Measurements from ENCODE around the gene F8.
"Not testable (repeated sequence)": the region's sequence is repeated elsewhere in the genome, so short reads cannot be mapped to it uniquely, and the experiment has no call there.

F8 gene

GRCh38 chrX:154902408-154902807 is 120.1 kb downstream of the F8 start:
- H3K4me3 ChIP-seq (ENCODE audit: low read depth, low read length): no peak overlapping the region
- DNase-seq (ENCODE audit: low read depth): peak; percentile 44
- TF ChIP-seq CTCF (IDR thresholded peaks at IDR 0.05; ENCODE audit: insufficient read depth, low read depth, low read length, missing control alignments): no peak

- no peak overlapping the region for H3K4me3 ChIP-seq (ENCODE audit: low read depth, low read length)
- no peak for DNase-seq (ENCODE audit: low read depth)
Observed at GRCh38 chrX:154900323-154900722, 122.2 kb downstream of the F8 start.

GRCh38 chrX:154892296-154892695 is 130.2 kb downstream of the F8 start:
- no peak overlapping the region for H3K4me3 ChIP-seq (ENCODE audit: low read depth, low read length)

More at GRCh38 chrX:154900323-154900722, 122.2 kb downstream of the F8 start:
- no peak for TF ChIP-seq CTCF (IDR thresholded peaks at IDR 0.05; ENCODE audit: insufficient read depth, low read depth, low read length, missing control alignments)

GRCh38 chrX:154890990-154891639 is 131.4 kb downstream of the F8 start:
- no peak for TF ChIP-seq CTCF (IDR thresholded peaks at IDR 0.05; ENCODE audit: insufficient read depth, low read depth, low read length, missing control alignments)
- DNase-seq (ENCODE audit: low read depth): no peak

More at GRCh38 chrX:154892296-154892695, 130.2 kb downstream of the F8 start:
- DNase-seq (ENCODE audit: low read depth): no peak
- TF ChIP-seq CTCF (IDR thresholded peaks at IDR 0.05; ENCODE audit: insufficient read depth, low read depth, low read length, missing control alignments): no peak

GRCh38 chrX:154886789-154887221 is 135.7 kb downstream of the F8 start:
- H3K4me3 ChIP-seq (ENCODE audit: low read depth, low read length); DNase-seq (ENCODE audit: low read depth): not testable (repeated sequence)

More at GRCh38 chrX:154890990-154891639, 131.4 kb downstream of the F8 start:
- no peak overlapping the region for H3K4me3 ChIP-seq (ENCODE audit: low read depth, low read length)

- H3K4me3 ChIP-seq (ENCODE audit: low read depth, low read length); DNase-seq (ENCODE audit: low read depth): not testable (repeated sequence)
Observed at GRCh38 chrX:154886069-154886788, 136.3 kb downstream of the F8 start, which contains the start of gene F8A1. F8A1 (plus strand) TSS chrX:154886355; CDS start chrX:154886375, 20 bp downstream.

- not testable (repeated sequence) for DNase-seq (ENCODE audit: low read depth)
Observed at GRCh38 chrX:154885549-154885948, 137.0 kb downstream of the F8 start.

GRCh38 chrX:154885057-154885456 is 137.5 kb downstream of the F8 start:
- not testable (repeated sequence) for H3K4me3 ChIP-seq (ENCODE audit: low read depth, low read length)

More at GRCh38 chrX:154885549-154885948, 137.0 kb downstream of the F8 start:
- H3K4me3 ChIP-seq (ENCODE audit: low read depth, low read length): not testable (repeated sequence)

GRCh38 chrX:154884069-154884468 is 138.5 kb downstream of the F8 start:
- not testable (repeated sequence) for DNase-seq (ENCODE audit: low read depth); H3K4me3 ChIP-seq (ENCODE audit: low read depth, low read length)

More at GRCh38 chrX:154885057-154885456, 137.5 kb downstream of the F8 start:
- DNase-seq (ENCODE audit: low read depth): not testable (repeated sequence)
